ENCODE data around the gene GLA.

Gene GLA

DNA sequence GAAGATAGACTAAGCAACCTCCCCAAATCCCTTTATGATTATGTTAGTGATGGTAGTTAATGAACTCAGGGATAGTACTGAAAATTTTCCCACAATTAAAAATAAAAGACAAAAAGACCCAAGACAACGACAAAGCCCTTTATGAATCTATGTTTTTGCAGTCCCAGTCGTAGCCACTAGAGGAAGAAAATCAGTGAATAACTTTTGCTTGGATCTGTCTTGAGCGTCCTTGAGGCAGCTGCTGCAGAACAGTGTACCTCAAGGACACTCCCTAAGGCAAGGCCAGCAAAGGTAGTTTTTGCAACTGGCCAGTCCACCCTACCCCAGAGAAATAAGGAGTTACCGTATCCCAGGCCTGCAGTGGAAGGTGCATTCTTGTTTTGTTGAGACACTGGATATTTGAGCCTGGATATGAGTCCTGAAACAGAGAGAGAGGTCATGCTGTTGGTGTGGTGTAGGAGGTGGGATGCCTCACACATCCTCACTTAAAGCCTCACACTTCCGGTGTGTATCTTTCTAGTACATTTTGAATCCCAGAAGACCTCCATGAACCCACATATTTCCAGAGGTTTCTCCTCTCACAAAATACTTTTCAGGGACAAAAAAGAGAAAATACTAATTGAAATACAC, 50.4 kb downstream of the GLA start:
- DNase-seq (ENCODE audit: low read depth, low spot score), result no peak

DNA sequence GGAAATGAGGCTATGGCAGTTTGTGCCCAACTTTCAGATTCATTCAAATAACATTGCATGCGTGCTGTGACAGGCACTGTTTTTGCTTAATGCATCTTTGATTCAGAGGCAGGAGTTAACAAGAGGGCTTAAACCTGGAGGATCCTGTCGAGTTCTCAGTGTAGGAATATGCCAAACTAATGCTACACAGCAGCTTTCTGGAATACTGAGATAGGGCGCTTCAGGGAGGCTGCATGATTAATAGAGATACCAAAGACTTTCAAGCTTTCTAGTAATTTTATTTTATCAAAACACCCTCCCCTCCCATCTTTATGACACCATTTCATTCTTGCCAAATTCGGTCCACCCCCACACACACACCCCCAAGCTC, 58.5 kb downstream of the GLA start:
- no peak for DNase-seq (ENCODE audit: low read depth, low spot score)

DNA sequence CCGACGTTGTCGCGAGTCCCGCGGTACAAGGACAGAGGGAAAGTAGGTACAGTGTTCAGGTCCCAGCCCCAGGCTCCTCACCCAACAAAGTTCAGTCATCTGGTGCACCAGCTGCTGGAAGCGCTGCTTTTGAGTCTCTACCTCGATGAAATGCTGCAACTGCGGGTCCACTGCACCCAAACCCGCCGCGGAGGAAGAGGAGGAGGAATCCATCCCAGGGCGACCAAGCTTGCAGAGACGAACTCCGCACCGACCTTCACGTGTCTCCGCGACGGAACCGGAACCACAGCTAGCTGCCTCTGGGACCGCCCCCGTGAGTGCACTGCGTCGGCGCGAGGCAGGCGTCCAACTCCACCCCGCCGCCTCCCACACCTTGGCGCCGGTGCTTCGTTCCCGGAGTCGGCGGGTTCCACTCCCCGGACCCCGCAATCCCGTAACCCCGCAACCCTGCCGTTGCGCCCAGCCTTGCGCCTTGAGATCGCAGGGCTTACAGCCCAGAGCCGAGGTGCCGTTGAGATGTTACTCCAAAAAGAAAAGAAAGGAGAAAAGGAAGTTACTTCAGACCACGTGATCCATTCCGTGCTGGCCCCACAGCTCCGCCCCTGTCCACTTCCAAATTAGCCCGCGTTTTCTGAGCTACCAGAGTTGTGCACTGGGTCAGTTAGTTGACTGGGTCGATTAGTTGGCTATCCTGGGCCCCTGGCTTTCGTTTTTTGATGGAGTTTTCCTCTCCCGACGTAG, 59.1 kb downstream of the GLA start, which contains the start of gene TIMM8A:
TSS of gene TIMM8A (minus strand) at position 291 of the 741 bp plus-strand sequence. CDS start at position 213, 78 bp downstream.
- DNase-seq (ENCODE audit: low read depth, low spot score), result peak; percentile 9

DNA sequence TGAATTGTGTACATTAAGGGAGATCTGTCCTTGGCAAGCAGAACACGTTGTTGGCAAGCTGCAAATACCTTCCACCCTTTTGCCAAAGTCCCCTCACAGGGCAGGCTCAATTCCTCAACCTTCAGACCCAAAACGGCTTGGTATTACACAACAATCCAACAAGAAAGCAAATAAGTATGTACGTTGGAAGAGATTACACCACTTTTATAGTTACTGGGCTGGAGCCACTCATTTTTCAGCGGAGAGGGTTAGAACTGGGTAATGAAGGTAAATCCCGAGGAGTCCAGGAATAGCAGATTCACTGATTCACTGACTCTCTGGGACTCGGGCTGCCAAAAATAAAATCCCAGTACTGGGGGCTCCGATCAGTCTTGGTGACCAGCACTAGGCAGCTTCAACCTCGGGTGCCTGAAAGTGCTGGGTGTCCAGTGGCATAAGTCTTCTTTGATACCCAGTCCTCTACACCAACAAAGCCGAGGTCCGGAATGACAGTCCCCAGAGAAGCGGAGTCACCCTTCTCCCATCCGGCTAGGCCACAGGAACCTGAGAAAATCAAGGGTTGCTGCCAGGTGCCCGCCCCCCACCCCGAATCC, 59.8 kb downstream of the GLA start:
- DNase-seq (ENCODE audit: low read depth, low spot score), result no peak

Measured in smooth muscle cell of the brain vasculature (primary cell).